Transverse colon (tissue), 3 donors: ENCODE measurements around the gene IL11RA.

ENCODE experiments used
- EP300 ChIP-seq: sonication (generic); formaldehyde crosslinking; IDR thresholded peaks from one replicate; pipeline ENCODE4 v1.6.1; 2017; ENCODE audit warnings: antibody characterized with exemption, low read depth
- POLR2A ChIP-seq: fragments of 450-650 bp; IDR thresholded peaks from one replicate; pipeline ENCODE4 v1.6.1; 2016; ENCODE audit warnings: antibody characterized with exemption, mild to moderate bottlenecking, moderate library complexity
- TF ChIP-seq, protein P1 (sequence below), 5 experiments: fragments of 200-600 bp in 3 of 5; fragments of 450-650 bp in 2 of 5; sonication (generic) in 3 of 5; IDR thresholded peaks; 1 replicate in 2 of 5; 2 replicates in 3 of 5; pipeline ENCODE4 v1.5.1; 2016 to 2017; ENCODE audit warnings: antibody characterized with exemption in 5 of 5, inconsistent platforms in 3 of 5, mild to moderate bottlenecking in 2 of 5, moderate library complexity in 1 of 5

DNA sequence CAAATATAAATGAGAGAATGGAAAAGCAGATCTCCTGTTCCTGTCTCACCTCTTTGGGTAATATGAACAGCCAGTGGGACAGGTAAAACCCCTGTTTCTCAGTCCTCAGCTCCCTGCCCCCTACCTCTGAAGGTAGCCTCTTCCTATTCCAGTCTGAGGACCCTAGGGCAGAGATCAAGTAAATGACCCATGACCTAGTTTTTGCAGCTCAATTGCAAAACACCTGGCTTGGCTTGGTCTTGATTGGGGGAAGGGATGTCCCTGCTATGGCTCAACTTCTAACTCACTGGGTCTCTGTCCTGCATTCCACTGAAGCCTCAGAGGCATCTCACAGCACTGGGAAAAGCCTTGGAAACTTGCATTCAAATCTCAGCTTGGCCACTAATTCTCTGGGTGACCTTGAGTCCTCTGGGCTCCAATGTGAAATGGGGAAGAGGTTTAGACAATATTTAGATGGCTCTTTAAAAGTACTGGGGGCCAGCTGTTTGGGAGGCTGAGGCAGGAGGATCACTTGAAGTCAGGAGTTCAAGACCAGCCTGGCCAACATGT is 7.1 kb upstream of the IL11RA start:
- TF ChIP-seq POLR2A (no peak), EP300 (no peak)
- TF ChIP-seq, protein P1, sequence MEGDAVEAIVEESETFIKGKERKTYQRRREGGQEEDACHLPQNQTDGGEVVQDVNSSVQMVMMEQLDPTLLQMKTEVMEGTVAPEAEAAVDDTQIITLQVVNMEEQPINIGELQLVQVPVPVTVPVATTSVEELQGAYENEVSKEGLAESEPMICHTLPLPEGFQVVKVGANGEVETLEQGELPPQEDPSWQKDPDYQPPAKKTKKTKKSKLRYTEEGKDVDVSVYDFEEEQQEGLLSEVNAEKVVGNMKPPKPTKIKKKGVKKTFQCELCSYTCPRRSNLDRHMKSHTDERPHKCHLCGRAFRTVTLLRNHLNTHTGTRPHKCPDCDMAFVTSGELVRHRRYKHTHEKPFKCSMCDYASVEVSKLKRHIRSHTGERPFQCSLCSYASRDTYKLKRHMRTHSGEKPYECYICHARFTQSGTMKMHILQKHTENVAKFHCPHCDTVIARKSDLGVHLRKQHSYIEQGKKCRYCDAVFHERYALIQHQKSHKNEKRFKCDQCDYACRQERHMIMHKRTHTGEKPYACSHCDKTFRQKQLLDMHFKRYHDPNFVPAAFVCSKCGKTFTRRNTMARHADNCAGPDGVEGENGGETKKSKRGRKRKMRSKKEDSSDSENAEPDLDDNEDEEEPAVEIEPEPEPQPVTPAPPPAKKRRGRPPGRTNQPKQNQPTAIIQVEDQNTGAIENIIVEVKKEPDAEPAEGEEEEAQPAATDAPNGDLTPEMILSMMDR (IDR thresholded peaks at IDR 0.05): no peak
